Measurements from ENCODE around the gene RMND5B.

DNA sequence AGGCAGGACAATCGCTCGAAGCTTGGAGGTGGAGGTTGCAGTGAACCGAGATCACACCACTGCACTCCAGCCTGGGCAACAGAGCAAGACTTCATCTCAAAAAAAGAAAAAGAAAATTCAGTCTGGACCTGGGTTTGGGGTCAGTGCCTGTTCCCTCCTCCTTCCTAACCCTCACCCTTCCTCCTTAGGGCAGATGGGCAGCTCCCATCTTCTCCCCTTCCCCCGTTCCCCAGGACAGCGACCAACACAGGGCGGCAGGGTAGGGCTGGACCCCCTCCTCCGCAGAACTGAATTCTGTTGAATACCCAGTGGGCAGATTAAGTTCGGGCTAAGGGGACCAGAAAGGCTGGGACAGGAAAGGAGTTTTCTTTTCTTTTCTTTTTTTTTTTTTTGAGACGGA is 1.5 kb upstream of the RMND5B start:
- TF ChIP-seq, protein P1, sequence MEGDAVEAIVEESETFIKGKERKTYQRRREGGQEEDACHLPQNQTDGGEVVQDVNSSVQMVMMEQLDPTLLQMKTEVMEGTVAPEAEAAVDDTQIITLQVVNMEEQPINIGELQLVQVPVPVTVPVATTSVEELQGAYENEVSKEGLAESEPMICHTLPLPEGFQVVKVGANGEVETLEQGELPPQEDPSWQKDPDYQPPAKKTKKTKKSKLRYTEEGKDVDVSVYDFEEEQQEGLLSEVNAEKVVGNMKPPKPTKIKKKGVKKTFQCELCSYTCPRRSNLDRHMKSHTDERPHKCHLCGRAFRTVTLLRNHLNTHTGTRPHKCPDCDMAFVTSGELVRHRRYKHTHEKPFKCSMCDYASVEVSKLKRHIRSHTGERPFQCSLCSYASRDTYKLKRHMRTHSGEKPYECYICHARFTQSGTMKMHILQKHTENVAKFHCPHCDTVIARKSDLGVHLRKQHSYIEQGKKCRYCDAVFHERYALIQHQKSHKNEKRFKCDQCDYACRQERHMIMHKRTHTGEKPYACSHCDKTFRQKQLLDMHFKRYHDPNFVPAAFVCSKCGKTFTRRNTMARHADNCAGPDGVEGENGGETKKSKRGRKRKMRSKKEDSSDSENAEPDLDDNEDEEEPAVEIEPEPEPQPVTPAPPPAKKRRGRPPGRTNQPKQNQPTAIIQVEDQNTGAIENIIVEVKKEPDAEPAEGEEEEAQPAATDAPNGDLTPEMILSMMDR (IDR thresholded peaks at IDR 0.05) = no peak
- no peak for TF ChIP-seq EP300 (IDR thresholded peaks at IDR 0.05)
- TF ChIP-seq POLR2AphosphoS5 (IDR thresholded peaks at IDR 0.05) = no peak
- TF ChIP-seq POLR2A (IDR thresholded peaks at IDR 0.05) = no peak

Data from stomach (tissue), 4 donors.